ENCODE data around the gene CDK10. TPM values are rescaled to one million over a fixed set of nuclear protein-coding genes. Genes with fewer than 3 reads are reported as not detected.
"Not testable (repeated sequence)": the region's sequence is repeated elsewhere in the genome, so short reads cannot be mapped to it uniquely, and the experiment has no call there.

Gene CDK10
- total RNA-seq, 3 donors from 2014 or later (not counting 1 experiment from before 2014, with no cell fraction given), result 102 to 123 (median 114) TPM

DNA sequence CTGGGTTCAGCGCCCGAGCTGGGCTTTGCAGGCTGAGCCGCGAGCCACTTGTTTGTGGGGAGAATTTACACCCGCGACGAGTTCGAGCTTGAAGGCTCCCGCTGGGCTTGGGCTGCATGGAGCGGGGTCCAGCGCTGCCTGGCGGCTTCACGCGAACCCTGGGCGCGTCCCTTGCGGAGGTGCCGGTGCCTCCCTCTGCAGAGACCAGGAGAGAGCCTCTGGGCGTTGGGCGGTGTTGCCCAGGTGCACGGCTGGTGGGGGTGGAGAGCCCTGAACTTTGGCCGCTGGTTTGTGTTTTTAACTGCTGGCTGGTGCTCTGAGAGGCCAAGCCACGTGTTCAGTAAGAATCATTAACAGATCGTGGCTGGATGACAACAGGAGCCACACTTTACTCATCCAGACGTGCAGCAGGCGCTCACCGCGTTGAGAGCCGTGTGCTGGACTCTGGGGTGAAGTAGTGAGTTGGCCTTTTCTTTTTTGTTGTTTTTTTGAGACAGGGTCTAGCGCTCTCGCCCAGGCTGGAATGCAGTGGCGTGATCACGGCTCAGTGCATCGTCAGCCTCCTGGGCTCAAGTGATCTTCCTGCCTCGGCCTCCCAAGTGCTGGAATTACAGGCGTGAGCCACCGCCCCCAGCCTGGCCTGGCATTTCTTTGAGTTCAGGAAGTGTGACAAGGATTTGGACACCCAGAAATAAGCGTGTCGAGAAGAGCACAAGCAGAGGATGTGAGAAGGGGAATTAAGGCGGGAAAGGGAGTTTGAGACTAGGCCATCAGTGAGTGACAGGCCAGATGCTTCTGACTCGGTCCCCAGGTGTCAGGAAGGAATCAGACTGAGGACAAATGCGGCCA is 827 bp downstream of the CDK10 start:
- TF ChIP-seq, protein P1, sequence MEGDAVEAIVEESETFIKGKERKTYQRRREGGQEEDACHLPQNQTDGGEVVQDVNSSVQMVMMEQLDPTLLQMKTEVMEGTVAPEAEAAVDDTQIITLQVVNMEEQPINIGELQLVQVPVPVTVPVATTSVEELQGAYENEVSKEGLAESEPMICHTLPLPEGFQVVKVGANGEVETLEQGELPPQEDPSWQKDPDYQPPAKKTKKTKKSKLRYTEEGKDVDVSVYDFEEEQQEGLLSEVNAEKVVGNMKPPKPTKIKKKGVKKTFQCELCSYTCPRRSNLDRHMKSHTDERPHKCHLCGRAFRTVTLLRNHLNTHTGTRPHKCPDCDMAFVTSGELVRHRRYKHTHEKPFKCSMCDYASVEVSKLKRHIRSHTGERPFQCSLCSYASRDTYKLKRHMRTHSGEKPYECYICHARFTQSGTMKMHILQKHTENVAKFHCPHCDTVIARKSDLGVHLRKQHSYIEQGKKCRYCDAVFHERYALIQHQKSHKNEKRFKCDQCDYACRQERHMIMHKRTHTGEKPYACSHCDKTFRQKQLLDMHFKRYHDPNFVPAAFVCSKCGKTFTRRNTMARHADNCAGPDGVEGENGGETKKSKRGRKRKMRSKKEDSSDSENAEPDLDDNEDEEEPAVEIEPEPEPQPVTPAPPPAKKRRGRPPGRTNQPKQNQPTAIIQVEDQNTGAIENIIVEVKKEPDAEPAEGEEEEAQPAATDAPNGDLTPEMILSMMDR (IDR thresholded peaks at IDR 0.05), result no peak
- no peaks in the 10 kb centered on the region for H3K27me3 ChIP-seq (ENCODE audit: control insufficient read depth, insufficient read depth, low read length)
- peaks cover 17% of the 10 kb centered on the region for H3K36me3 ChIP-seq (ENCODE audit: control insufficient read depth, insufficient read depth, low read length)
- peak overlapping the region; percentile 29 for H3K27ac ChIP-seq (ENCODE audit: low read length)
- H3K4me1 ChIP-seq (ENCODE audit: control insufficient read depth, insufficient read depth, low read length), result peaks cover 19% of the 10 kb centered on the region
- Mint-ChIP-seq H3K27me3 (ENCODE audit: low read depth in 2 of 2) (no peaks in the 10 kb centered on the region), H3K4me3 (peak overlapping the region; percentile 81), H3K4me1 (peaks cover 7 to 20% of the 10 kb centered on the region in 2 donors), H3K27ac (peak overlapping the region; percentile 89 to 92), H3K36me3 (no peaks in the 10 kb centered on the region), H3K9me3 (no peaks in the 10 kb centered on the region)
- H3K4me3 ChIP-seq (ENCODE audit: low read length), result peak overlapping the region; percentile 52
- intact Hi-C loops (cut with micrococcal nuclease), result loop anchor here (2.0 kb wide), 1 partner anchor 13 kb away; the partner anchor contains the start of gene SPATA2L
- DNase-seq (no peak), ATAC-seq (peak; percentile 49 to 63 (median 59))
- no peaks in the 10 kb centered on the region for H3K9me3 ChIP-seq (ENCODE audit: control insufficient read depth, insufficient read depth, low read length)
- 23% methylated on average over 42 of the region's 42 CpGs for WGBS (ENCODE audit: insufficient coverage)

- H3K4me3 Mint-ChIP-seq, result peak overlapping the region; percentile 81
- peaks cover 7 to 23% of the 10 kb centered on the region in 2 donors for H3K4me1 Mint-ChIP-seq
- 92% methylated on average over 5 of the region's 5 CpGs for WGBS (ENCODE audit: insufficient coverage)
- peaks cover 21% of the 10 kb centered on the region for H3K36me3 ChIP-seq (ENCODE audit: control insufficient read depth, insufficient read depth, low read length)
- no peaks in the 10 kb centered on the region for H3K36me3 Mint-ChIP-seq
- no peak overlapping the region for H3K27ac Mint-ChIP-seq
- TF ChIP-seq, protein P1 (IDR thresholded peaks at IDR 0.05), result no peak
- no peaks in the 10 kb centered on the region for H3K9me3 ChIP-seq (ENCODE audit: control insufficient read depth, insufficient read depth, low read length)
- no peaks in the 10 kb centered on the region for H3K9me3 Mint-ChIP-seq
- H3K27me3 ChIP-seq (ENCODE audit: control insufficient read depth, insufficient read depth, low read length), result no peaks in the 10 kb centered on the region
- intact Hi-C loops (cut with micrococcal nuclease), result no loop called here
- ATAC-seq, result no peak
- H3K4me3 ChIP-seq (ENCODE audit: low read length), result no peak overlapping the region
- DNase-seq, result no peak
- no peaks in the 10 kb centered on the region for H3K27me3 Mint-ChIP-seq (ENCODE audit: low read depth in 2 of 2)
- no peak overlapping the region for H3K27ac ChIP-seq (ENCODE audit: low read length)
- H3K4me1 ChIP-seq (ENCODE audit: control insufficient read depth, insufficient read depth, low read length), result peaks cover 19% of the 10 kb centered on the region
Measured at GRCh38 chr16:89688395-89688794, 1.9 kb downstream of the CDK10 start.

GRCh38 chr16:89689142-89689541 is 2.7 kb downstream of the CDK10 start:
- ATAC-seq (no peak), DNase-seq (no peak)
- H3K27me3 ChIP-seq (ENCODE audit: control insufficient read depth, insufficient read depth, low read length), result no peaks in the 10 kb centered on the region
- H3K4me1 ChIP-seq (ENCODE audit: control insufficient read depth, insufficient read depth, low read length), result peaks cover 21% of the 10 kb centered on the region
- Mint-ChIP-seq H3K4me3 (no peak overlapping the region), H3K36me3 (no peaks in the 10 kb centered on the region), H3K4me1 (peaks cover 7 to 29% of the 10 kb centered on the region in 2 donors), H3K9me3 (no peaks in the 10 kb centered on the region), H3K27ac (no peak overlapping the region), H3K27me3 (ENCODE audit: low read depth in 2 of 2) (no peaks in the 10 kb centered on the region)
- no peak overlapping the region for H3K4me3 ChIP-seq (ENCODE audit: low read length)
- 96% methylated on average over 13 of the region's 13 CpGs for WGBS (ENCODE audit: insufficient coverage)
- no peaks in the 10 kb centered on the region for H3K9me3 ChIP-seq (ENCODE audit: control insufficient read depth, insufficient read depth, low read length)
- intact Hi-C loops (cut with micrococcal nuclease), result no loop called here
- H3K36me3 ChIP-seq (ENCODE audit: control insufficient read depth, insufficient read depth, low read length), result peaks cover 29% of the 10 kb centered on the region
- no peak overlapping the region for H3K27ac ChIP-seq (ENCODE audit: low read length)
- TF ChIP-seq, protein P1 (IDR thresholded peaks at IDR 0.05), result no peak

GRCh38 chr16:89689621-89690020 is 3.1 kb downstream of the CDK10 start:
- ATAC-seq; DNase-seq; H3K36me3 Mint-ChIP-seq; H3K4me3 Mint-ChIP-seq; H3K27me3 Mint-ChIP-seq (ENCODE audit: low read depth in 2 of 2); H3K9me3 Mint-ChIP-seq; H3K27ac ChIP-seq (ENCODE audit: low read length); H3K4me3 ChIP-seq (ENCODE audit: low read length); H3K9me3 ChIP-seq (ENCODE audit: control insufficient read depth, insufficient read depth, low read length); H3K27me3 ChIP-seq (ENCODE audit: control insufficient read depth, insufficient read depth, low read length); H3K27ac Mint-ChIP-seq; intact Hi-C loops (cut with micrococcal nuclease): not testable (repeated sequence)
- WGBS (ENCODE audit: insufficient coverage), result 90% methylated on average over 4 of the region's 4 CpGs
- peaks cover 7 to 29% of the 10 kb centered on the region in 2 donors for H3K4me1 Mint-ChIP-seq
- peaks cover 22% of the 10 kb centered on the region for H3K4me1 ChIP-seq (ENCODE audit: control insufficient read depth, insufficient read depth, low read length)
- H3K36me3 ChIP-seq (ENCODE audit: control insufficient read depth, insufficient read depth, low read length), result peaks cover 31% of the 10 kb centered on the region

Data from natural killer cell (primary cell).